Activated T-helper 1 cell treated with anti-CD3 and anti-CD28 coated beads, Interleukin-2, amount 50 U/mL, for 16 hours (primary cell): ENCODE results near the gene RABGAP1L.
"Not testable (repeated sequence)": the region's sequence is repeated elsewhere in the genome, so short reads cannot be mapped to it uniquely, and the experiment has no call there.

Experiments used
- DNase-seq, 2 donors: peaks; one replicate each; pipeline ENCODE4 v3.0.0-alpha.2; 2020; ENCODE audit warnings: low read depth in 1 of 2, low spot score in 1 of 2

The RABGAP1L gene

GRCh38 chr1:174652569-174653280 lies 493.4 kb downstream of the RABGAP1L start:
- DNase-seq: no peak

- no peak for DNase-seq
Observed at GRCh38 chr1:174654560-174654959, 495.2 kb downstream of the RABGAP1L start.

GRCh38 chr1:174656409-174657059 lies 497.2 kb downstream of the RABGAP1L start:
- no peak for DNase-seq

- DNase-seq: no peak
Observed at GRCh38 chr1:174657411-174657810, 498.1 kb downstream of the RABGAP1L start.

GRCh38 chr1:174657893-174658292 lies 498.6 kb downstream of the RABGAP1L start:
- DNase-seq: no peak

GRCh38 chr1:174659823-174660222 lies 500.5 kb downstream of the RABGAP1L start:
- no peak for DNase-seq

GRCh38 chr1:174660476-174660875 lies 501.2 kb downstream of the RABGAP1L start:
- DNase-seq: no peak

- DNase-seq: no peak
Observed at GRCh38 chr1:174663358-174663757, 504.0 kb downstream of the RABGAP1L start.

GRCh38 chr1:174666248-174666647 lies 506.9 kb downstream of the RABGAP1L start:
- DNase-seq: no peak

GRCh38 chr1:174671826-174672225 lies 512.5 kb downstream of the RABGAP1L start:
- DNase-seq: no peak

- DNase-seq: no peak
Observed at GRCh38 chr1:174676856-174677255, 517.5 kb downstream of the RABGAP1L start.

GRCh38 chr1:174678657-174679056 lies 519.3 kb downstream of the RABGAP1L start:
- DNase-seq: no peak

- DNase-seq: no peak
Observed at GRCh38 chr1:174680101-174680500, 520.8 kb downstream of the RABGAP1L start.

- no peak for DNase-seq
Observed at GRCh38 chr1:174682419-174683008, 523.2 kb downstream of the RABGAP1L start.

- DNase-seq: no peak
Observed at GRCh38 chr1:174686213-174686612, 526.9 kb downstream of the RABGAP1L start.

GRCh38 chr1:174689524-174689923 lies 530.2 kb downstream of the RABGAP1L start:
- DNase-seq: no peak

- no peak for DNase-seq
Observed at GRCh38 chr1:174690266-174690665, 530.9 kb downstream of the RABGAP1L start.

GRCh38 chr1:174692313-174692712 lies 533.0 kb downstream of the RABGAP1L start:
- DNase-seq: no peak

GRCh38 chr1:174693085-174693484 lies 533.8 kb downstream of the RABGAP1L start:
- no peak for DNase-seq

- not testable (repeated sequence) for DNase-seq
Observed at GRCh38 chr1:174693539-174693938, 534.2 kb downstream of the RABGAP1L start.

GRCh38 chr1:174696026-174696821 lies 536.9 kb downstream of the RABGAP1L start:
- no peak for DNase-seq

- DNase-seq: no peak
Observed at GRCh38 chr1:174700314-174700713, 541.0 kb downstream of the RABGAP1L start.
